OCI-LY1 (cell line): ENCODE data around the gene TGFBR1.

Source experiments
- H2AFZ ChIP-seq: fragments of 200-600 bp; sonication (generic), shearing (Covaris generic); 2 replicates; pipeline ENCODE4 v1.6.0; 2014; ENCODE audit warnings: antibody characterized with exemption, mild to moderate bottlenecking, low read length
- H3F3A ChIP-seq: fragments of 200-600 bp; sonication (generic), shearing (Covaris generic); 2 replicates; pipeline ENCODE4 v1.6.0; 2014; ENCODE audit warnings: mild to moderate bottlenecking, antibody characterized with exemption, low read length, moderate library complexity; ENCODE audit not compliant: insufficient read depth
- H3K27ac ChIP-seq: fragments of 200-600 bp; sonication (generic); 2 replicates; pipeline ENCODE4 v1.5.1; 2014; ENCODE audit warnings: low read length, mixed run types, mild to moderate bottlenecking, low read depth; ENCODE audit not compliant: poor library complexity, severe bottlenecking
- H3K27me3 ChIP-seq: fragments of 200-600 bp; sonication (generic); 2 replicates; pipeline ENCODE4 v1.6.0; 2014; ENCODE audit warnings: antibody characterized with exemption, mild to moderate bottlenecking, low read length, moderate library complexity; ENCODE audit not compliant: insufficient read depth
- H3K36me3 ChIP-seq: fragments of 200-600 bp; sonication (generic); 2 replicates; pipeline ENCODE4 v1.6.1; 2014; ENCODE audit warnings: mild to moderate bottlenecking, antibody characterized with exemption, low read length, moderate library complexity, mixed read lengths; ENCODE audit not compliant: insufficient read depth
- H3K4me1 ChIP-seq: fragments of 200-600 bp; sonication (generic); 2 replicates; pipeline ENCODE4 v1.5.1; 2014; ENCODE audit warnings: mild to moderate bottlenecking, low read length, moderate library complexity; ENCODE audit not compliant: insufficient read depth, severe bottlenecking
- H3K4me2 ChIP-seq: fragments of 200-600 bp; sonication (generic), shearing (Covaris generic); 2 replicates; pipeline ENCODE4 v1.6.1; 2014; ENCODE audit warnings: low read length
- H3K4me3 ChIP-seq: fragments of 200-600 bp; sonication (generic); 2 replicates; pipeline ENCODE4 v1.5.1; 2014; ENCODE audit warnings: low read length, low read depth, mild to moderate bottlenecking, mixed read lengths; ENCODE audit not compliant: poor library complexity, severe bottlenecking
- H3K79me2 ChIP-seq: fragments of 200-600 bp; shearing (Covaris generic); 2 replicates; pipeline ENCODE4 v1.6.1; 2016; ENCODE audit warnings: mixed run types, low read length, mixed read lengths; ENCODE audit not compliant: insufficient read depth
- H3K9ac ChIP-seq: fragments of 200-600 bp; sonication (generic), shearing (Covaris generic); 2 replicates; pipeline ENCODE4 v1.6.1; 2014; ENCODE audit warnings: mild to moderate bottlenecking, low read length, mixed read lengths
- H3K9me2 ChIP-seq: fragments of 200-600 bp; sonication (generic), shearing (Covaris generic); 2 replicates; pipeline ENCODE4 v1.6.1; 2014; ENCODE audit warnings: low read depth, mild to moderate bottlenecking, low read length, mixed read lengths
- H3K9me3 ChIP-seq: fragments of 200-600 bp; shearing (Covaris generic); 2 replicates; pipeline ENCODE4 v1.6.1; 2014; ENCODE audit warnings: low read length, mixed read lengths
- H4K20me1 ChIP-seq: fragments of 200-600 bp; sonication (generic), shearing (Covaris generic); 2 replicates; pipeline ENCODE4 v1.6.0; 2016; ENCODE audit warnings: mild to moderate bottlenecking, low read length; ENCODE audit not compliant: insufficient read depth
- CTCF ChIP-seq: fragments of 200-600 bp; sonication (generic), shearing (Covaris generic); IDR thresholded peaks from 2 replicates; pipeline ENCODE4 v1.5.1; 2017; ENCODE audit warnings: mild to moderate bottlenecking, antibody characterized with exemption, low read length, moderate library complexity, mixed read lengths
- EZH2 ChIP-seq: fragments of 200-600 bp; sonication (generic), shearing (Covaris generic); IDR thresholded peaks from 2 replicates; pipeline ENCODE4 v1.8.0; 2017; ENCODE audit warnings: borderline replicate concordance, mixed run types, mild to moderate bottlenecking, antibody characterized with exemption, low read length, moderate library complexity, mixed read lengths

Gene TGFBR1

GRCh38 chr9:99103901-99104458, 933 bp upstream of the TGFBR1 start:
- Histone ChIP-seq H3K79me2 (peaks cover 34% of the 10 kb centered on the region), H3K4me2 (peak overlapping the region; percentile 92), H4K20me1 (no peaks in the 10 kb centered on the region), H3F3A (no peaks in the 10 kb centered on the region), H3K4me1 (peaks cover 39% of the 10 kb centered on the region), H3K27me3 (no peaks in the 10 kb centered on the region), H3K4me3 (peak overlapping the region; percentile 64), H3K9me2 (no peaks in the 10 kb centered on the region), H3K36me3 (no peaks in the 10 kb centered on the region), H3K9me3 (no peaks in the 10 kb centered on the region), H3K9ac (peak overlapping the region; percentile 71), H3K27ac (no peak overlapping the region), H2AFZ (peak overlapping the region; percentile 76)
- TF ChIP-seq CTCF (no peak), EZH2 (no peak)

- no peaks in the 10 kb centered on the region for H3K36me3 ChIP-seq
- peaks cover 53% of the 10 kb centered on the region for H3K4me1 ChIP-seq
- H3K4me3 ChIP-seq, result peak overlapping the region; percentile 74
- no peaks in the 10 kb centered on the region for H3K27me3 ChIP-seq
- H3K9me2 ChIP-seq, result no peaks in the 10 kb centered on the region
- H2AFZ ChIP-seq, result no peak overlapping the region
- no peaks in the 10 kb centered on the region for H3K9me3 ChIP-seq
- no peaks in the 10 kb centered on the region for H4K20me1 ChIP-seq
- no peak for TF ChIP-seq CTCF
- no peak for TF ChIP-seq EZH2
- H3F3A ChIP-seq, result no peaks in the 10 kb centered on the region
- peak overlapping the region; percentile 94 for H3K4me2 ChIP-seq
- H3K27ac ChIP-seq, result peak overlapping the region; percentile 21
- peak overlapping the region; percentile 73 for H3K9ac ChIP-seq
- peaks cover 48% of the 10 kb centered on the region for H3K79me2 ChIP-seq
These were observed 485 bp downstream of the TGFBR1 start for GRCh38 chr9:99105152-99106043.

DNA sequence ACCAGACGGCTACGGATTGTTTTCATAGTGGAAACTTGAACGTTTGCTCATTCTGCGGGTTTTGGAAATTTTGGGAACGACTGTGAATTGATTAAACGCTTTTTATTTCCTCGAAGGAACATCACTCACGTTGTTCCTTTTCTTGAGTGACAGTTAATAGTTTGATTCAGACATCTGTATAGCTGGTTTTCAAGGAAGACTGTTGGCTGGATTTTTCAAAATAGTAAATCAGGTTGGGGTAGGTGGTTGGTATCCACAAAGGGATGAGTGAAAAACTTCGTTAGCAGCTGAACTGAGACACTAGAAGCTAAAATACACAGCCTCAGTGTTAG, 1.1 kb downstream of the TGFBR1 start:
- H4K20me1 ChIP-seq, result no peaks in the 10 kb centered on the region
- no peaks in the 10 kb centered on the region for H3K27me3 ChIP-seq
- peak overlapping the region; percentile 22 for H3K27ac ChIP-seq
- H3K9ac ChIP-seq, result peak overlapping the region; percentile 73
- no peaks in the 10 kb centered on the region for H3K9me3 ChIP-seq
- no peak overlapping the region for H2AFZ ChIP-seq
- peak overlapping the region; percentile 94 for H3K4me2 ChIP-seq
- H3K79me2 ChIP-seq, result peaks cover 54% of the 10 kb centered on the region
- TF ChIP-seq EZH2, result no peak
- H3K4me3 ChIP-seq, result peak overlapping the region; percentile 74
- H3F3A ChIP-seq, result no peaks in the 10 kb centered on the region
- no peaks in the 10 kb centered on the region for H3K9me2 ChIP-seq
- H3K36me3 ChIP-seq, result no peaks in the 10 kb centered on the region
- H3K4me1 ChIP-seq, result peaks cover 59% of the 10 kb centered on the region
